D341Med (cell line): ENCODE measurements around the gene CLMN.
A peak's percentile ranks its signal among the peaks of the same experiment; 100 is the strongest.
"Not testable (repeated sequence)": the region's sequence is repeated elsewhere in the genome, so short reads cannot be mapped to it uniquely, and the experiment has no call there.

Source experiments
- DNase-seq: peaks from one replicate; pipeline ENCODE4 v3.0.0; 2012; ENCODE audit warnings: low spot score

Gene CLMN

DNA sequence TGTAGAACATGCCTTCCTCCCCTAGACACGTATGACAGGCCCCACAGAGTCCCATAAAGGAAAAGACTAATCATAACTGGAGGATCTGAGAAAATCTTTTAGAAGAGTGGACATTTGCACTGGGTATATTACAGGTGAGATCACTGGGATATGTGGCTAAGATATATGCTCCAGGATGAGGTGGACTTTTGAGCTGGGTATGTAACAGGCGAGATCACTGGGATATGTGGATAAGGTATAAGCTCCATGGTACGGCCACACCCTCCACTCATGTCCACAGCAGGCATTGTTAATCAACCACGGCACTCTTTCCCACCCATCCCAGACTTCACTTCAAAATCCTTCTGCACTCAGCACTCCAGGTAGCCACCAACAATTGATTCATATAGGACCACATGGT lies 34.1 kb downstream of the CLMN start:
- DNase-seq, result no peak

DNA sequence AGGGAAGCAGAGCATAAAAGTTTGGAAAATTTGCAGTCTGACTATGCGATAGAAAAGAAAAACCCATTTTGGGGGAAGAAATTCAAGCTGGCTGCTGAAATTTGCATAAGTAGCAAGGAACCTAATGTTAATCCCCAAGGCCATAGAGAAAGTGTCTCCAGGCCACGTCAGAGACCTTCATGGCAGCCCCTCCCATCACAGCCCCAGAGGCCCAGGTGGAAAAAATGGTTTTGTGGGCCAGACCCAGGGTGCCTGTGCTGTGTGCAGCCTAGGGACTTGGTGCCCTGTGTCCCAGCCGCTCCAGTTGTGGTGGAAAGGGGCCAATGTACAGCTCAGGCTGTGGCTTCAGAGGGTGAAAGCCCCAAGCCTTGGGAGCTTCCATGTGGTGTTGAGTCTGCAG lies 35.9 kb downstream of the CLMN start:
- DNase-seq, result not testable (repeated sequence)

DNA sequence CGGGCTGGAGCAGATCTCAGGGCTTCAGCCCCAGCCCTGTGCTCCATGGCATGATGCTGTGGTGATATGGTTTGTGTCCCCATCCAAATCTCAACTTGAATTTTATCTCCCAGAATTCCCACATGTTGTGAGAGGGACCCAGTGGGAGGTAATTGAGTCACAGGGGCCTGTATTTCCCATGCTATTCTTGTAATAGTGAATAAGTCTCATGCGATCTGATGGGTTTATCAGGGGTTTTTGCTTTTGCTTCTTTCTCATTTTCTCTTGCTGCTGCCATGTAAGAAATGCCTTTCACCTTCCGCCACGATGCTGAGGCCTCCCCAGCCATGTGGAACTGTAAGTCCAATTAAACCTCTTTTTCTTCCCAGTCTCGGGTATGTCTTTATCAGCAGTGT lies 36.7 kb downstream of the CLMN start:
- not testable (repeated sequence) for DNase-seq

GRCh38 chr14:95282354-95282985 lies 37.2 kb downstream of the CLMN start:
- DNase-seq, result no peak

DNA sequence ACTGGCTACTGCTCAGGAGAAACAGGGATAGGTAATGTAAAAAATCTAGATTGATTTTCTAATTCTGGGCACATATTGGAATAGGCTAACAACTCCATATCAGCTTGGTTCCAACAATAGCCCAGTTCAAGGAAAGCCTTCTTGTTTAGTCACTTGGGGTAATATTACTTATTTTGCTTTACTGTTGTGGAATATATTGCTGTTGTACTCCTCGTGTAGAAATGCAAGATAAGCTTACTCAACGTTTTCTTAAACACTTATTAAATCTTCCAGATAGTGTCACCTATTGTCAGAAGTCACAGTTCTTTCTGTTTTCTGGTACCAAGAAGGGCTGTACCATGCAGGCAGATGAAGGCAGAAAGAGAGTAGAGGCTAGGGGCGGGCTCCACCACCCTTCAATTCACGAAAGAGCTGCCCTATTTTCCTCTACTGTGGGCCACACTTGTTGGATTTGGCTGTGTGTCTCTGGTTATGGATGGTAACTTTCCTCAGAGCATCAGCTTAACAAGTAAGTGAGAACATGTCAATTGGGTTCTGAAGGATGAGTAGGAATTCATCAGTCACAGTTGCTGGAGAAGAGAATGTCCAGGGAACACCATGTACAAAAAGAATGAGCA lies 38.0 kb downstream of the CLMN start:
- no peak for DNase-seq

DNA sequence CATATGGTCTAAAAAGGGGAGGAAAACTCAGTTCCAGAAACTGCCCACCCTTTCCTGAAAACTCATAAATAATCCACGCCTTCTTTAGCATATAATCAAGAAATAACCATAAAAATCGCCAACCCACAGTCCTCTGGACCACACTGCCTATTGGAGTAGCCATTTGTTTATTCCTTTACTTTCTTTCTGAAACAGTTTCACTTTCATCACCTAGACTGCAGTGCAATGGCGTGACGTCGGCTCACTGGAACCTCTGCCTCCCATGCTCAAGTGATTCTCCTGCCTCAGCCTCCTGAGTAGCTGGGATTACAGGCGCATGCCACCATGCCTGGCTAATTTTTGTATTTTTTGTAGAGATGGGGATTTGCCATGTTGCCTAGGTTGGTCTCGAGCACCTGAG lies 44.2 kb downstream of the CLMN start:
- no peak for DNase-seq

DNA sequence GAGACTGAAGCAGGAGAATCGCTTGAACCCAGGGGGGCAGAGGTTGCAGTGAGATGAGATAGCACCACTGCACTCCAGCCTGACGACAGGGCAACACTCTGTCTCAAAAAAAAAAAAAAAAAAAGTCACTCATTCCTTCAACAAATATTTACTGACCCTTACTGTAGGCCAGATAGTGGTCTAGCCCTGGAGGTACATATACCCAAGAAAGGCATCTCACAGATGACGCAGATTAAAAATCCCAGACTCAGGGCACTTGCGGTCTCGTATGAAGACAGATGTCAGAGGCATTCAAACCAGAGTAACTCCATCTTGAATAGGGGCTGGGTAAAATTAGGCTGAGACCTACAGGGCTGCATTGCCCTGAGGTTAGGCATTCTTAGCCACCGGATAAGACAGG lies 44.8 kb downstream of the CLMN start:
- no peak for DNase-seq

DNA sequence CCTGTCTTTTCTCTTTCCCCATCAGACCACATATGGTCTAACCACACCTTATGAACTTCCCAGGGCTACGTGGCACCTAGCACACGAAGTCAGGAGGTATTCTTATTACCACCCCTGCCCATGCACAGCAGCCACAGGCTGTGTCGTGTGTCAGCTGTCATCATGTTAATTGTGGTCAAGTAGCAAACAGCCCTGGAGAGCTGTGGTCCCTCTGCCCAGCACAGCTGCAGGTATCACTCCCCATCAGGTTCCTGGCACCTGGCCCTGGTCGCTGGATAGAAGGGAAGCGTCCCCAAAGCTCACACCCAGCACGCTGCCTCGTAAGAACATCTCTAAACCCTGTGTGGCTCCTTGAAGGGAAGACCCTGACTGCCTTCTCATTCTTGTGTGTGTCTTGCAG lies 45.4 kb downstream of the CLMN start:
- no peak for DNase-seq

GRCh38 chr14:95273001-95273978 lies 46.4 kb downstream of the CLMN start:
- no peak for DNase-seq

DNA sequence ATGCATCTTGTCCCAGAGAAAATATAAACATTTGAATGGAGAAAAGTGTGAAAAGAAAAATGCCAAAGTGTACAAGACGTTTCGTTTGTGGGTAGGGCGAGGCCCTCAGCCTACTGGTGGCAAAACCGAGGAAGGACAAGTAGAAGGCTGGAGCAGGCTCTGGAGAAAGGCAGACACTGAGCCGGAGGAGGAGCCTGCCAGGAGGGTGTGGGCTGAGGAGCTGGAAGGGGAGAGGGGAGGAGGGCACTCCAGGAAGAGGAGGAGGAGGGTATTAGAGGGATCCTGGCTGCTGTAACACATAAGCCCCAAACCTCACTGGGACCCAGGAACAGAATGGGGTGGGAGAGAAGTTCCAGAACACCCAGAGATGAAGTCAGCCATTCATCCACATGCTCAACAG lies 47.7 kb downstream of the CLMN start:
- DNase-seq, result no peak

GRCh38 chr14:95270203-95270602 lies 49.5 kb downstream of the CLMN start:
- no peak for DNase-seq

DNA sequence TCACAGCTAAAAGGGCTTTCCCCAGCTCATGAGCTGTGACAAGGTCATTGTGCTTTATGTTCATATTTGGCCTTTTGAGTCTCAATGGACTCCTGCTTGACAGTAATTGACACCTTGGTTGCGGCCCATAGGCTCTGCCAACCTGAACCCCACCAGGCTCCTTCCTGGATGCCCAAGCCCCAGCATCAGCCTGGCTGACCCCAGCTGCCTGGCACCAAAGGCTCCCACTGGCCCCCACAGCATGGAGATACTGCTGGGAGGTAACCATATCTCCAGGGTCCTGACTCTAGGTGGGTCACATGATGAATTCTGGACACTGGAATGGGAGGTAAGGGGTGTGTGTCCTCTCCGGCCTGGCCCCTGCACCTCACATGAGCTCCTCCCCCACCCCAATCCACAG lies 50.2 kb downstream of the CLMN start:
- no peak for DNase-seq

- no peak for DNase-seq
Observed at GRCh38 chr14:95268350-95268749, 51.4 kb downstream of the CLMN start.

- no peak for DNase-seq
Observed at GRCh38 chr14:95267306-95267705, 52.4 kb downstream of the CLMN start.

GRCh38 chr14:95265106-95266094 lies 54.3 kb downstream of the CLMN start:
- peak; percentile 79 for DNase-seq

GRCh38 chr14:95264271-95264973 lies 55.3 kb downstream of the CLMN start:
- no peak for DNase-seq

- DNase-seq, result no peak
Observed at GRCh38 chr14:95263527-95264231, 56.0 kb downstream of the CLMN start.

- DNase-seq, result no peak
Observed at GRCh38 chr14:95262511-95262891, 57.2 kb downstream of the CLMN start.

DNA sequence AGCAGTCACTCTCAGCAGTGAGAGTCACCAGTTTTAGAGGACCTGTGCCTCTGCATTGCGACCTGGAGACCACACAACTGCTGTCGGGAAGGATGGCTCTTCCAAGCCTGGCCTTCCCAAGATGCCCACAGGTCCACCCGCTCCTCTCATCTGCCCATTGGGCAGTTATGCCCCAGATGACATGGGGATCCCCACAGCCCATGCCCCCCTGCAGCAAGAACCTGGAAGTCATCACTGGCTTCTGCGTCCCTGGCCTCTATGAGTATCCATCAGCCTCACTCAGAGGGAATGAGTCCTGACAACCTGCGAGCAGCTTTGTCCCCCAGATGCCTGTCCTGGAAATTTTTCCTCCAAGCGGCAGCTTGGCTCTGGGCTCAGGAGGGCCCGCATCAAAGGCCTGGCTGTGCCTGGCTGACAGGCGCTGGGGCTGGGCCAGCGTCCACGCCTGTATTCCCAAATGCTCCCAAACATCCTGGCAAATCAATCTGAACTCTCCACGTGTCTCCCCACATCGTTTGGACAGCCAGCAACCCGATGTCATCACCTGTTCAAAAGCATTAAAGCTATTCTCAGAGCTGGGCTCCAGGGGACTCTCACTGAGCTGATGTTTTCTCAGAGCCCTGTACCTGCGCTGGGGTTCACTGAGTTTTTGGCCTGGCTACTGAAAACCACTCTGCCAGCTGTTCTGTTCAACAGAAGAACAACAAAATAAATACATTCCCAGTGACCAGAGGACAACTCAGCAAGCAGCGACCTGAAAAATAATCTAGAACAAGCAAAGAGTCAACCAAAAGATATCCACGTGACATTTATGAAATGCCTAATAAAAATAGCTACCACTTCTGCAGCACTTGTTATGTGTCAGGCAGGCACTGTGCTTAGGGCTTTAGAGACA lies 57.8 kb downstream of the CLMN start:
- no peak for DNase-seq
